GM23338 (cell line): ENCODE data around the gene PDE1C.

ENCODE experiments used
- CREB1 ChIP-seq: fragments of 250-450 bp; sonication (Bioruptor Pico); IDR thresholded peaks from 2 replicates; pipeline ENCODE4 v1.5.0; 2020; ENCODE audit warnings: low read depth, mild to moderate bottlenecking, moderate library complexity
- JUNB ChIP-seq: IDR thresholded peaks from one replicate; pipeline ENCODE4 v1.6.1; 2016; ENCODE audit warnings: antibody characterized with exemption; ENCODE audit not compliant: unreplicated experiment
- POLR2AphosphoS5 ChIP-seq: IDR thresholded peaks from 2 replicates; pipeline ENCODE4 v1.6.1; 2016; ENCODE audit warnings: antibody characterized with exemption, low read depth
- ZNF331 ChIP-seq: fragments of 250-450 bp; sonication (Bioruptor Pico); IDR thresholded peaks from 2 replicates; pipeline ENCODE4 v1.5.0; 2020; ENCODE audit warnings: low read depth, mild to moderate bottlenecking, moderate library complexity

DNA sequence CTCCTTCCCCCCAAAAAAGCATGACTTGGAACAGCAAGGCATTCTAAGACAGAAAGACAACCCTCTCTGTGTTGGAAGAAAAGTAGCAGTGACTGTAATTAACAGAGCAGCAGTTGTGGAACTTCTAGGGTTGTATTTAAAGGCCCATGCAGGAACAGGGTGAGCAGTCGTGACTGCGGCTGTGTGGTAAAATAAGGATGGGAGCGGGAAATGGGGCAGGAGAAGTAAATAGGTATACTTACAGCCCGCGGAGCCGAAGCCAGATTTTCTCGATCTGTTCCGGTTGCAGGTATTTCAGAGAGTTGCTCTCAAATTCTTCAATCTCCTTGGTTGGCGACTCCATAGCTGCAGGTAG is 179 bp downstream of the PDE1C start:
- TF ChIP-seq JUNB (no peak), CREB1 (CRISPR knock-in tag) (no peak), POLR2AphosphoS5 (no peak), ZNF331 (CRISPR knock-in tag) (no peak)
